ENCODE results near the gene OSMR. TPM values are rescaled to one million over a fixed set of nuclear protein-coding genes. Genes with fewer than 3 reads are reported as not detected.

Gene OSMR
- total RNA-seq, 1 donor: 174 TPM

- H4K20me1 ChIP-seq (ENCODE audit: insufficient read depth, low read length): no peaks in the 10 kb centered on the region
- peak overlapping the region; percentile 69 for H3K27ac ChIP-seq (ENCODE audit: low read depth, low read length)
- peak; percentile 87 for DNase-seq (ENCODE audit: insufficient read length, low spot score, missing footprints)
- no peaks in the 10 kb centered on the region for H3K79me2 ChIP-seq (ENCODE audit: insufficient read depth, low read length)
- H3K27me3 ChIP-seq (ENCODE audit: insufficient read depth, low read length): no peaks in the 10 kb centered on the region
- TF ChIP-seq, protein P1, sequence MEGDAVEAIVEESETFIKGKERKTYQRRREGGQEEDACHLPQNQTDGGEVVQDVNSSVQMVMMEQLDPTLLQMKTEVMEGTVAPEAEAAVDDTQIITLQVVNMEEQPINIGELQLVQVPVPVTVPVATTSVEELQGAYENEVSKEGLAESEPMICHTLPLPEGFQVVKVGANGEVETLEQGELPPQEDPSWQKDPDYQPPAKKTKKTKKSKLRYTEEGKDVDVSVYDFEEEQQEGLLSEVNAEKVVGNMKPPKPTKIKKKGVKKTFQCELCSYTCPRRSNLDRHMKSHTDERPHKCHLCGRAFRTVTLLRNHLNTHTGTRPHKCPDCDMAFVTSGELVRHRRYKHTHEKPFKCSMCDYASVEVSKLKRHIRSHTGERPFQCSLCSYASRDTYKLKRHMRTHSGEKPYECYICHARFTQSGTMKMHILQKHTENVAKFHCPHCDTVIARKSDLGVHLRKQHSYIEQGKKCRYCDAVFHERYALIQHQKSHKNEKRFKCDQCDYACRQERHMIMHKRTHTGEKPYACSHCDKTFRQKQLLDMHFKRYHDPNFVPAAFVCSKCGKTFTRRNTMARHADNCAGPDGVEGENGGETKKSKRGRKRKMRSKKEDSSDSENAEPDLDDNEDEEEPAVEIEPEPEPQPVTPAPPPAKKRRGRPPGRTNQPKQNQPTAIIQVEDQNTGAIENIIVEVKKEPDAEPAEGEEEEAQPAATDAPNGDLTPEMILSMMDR (IDR thresholded peaks at IDR 0.05; ENCODE audit: extremely low read depth, low read depth, low read length): no peak
- peaks cover 41% of the 10 kb centered on the region for H3K4me1 ChIP-seq (ENCODE audit: insufficient read depth, low read length)
- peak overlapping the region; percentile 68 for H3K4me2 ChIP-seq (ENCODE audit: insufficient read depth, low read length)
- H2AFZ ChIP-seq (ENCODE audit: low read length): no peak overlapping the region
- peak overlapping the region; percentile 18 for H3K4me3 ChIP-seq (ENCODE audit: insufficient read depth, low read length)
- H3K36me3 ChIP-seq (ENCODE audit: insufficient read depth, low read length): no peaks in the 10 kb centered on the region
- no peaks in the 10 kb centered on the region for H3K9me3 ChIP-seq (ENCODE audit: low read depth, low read length)
These were observed 38.0 kb upstream of the OSMR start for GRCh38 chr5:38807570-38808483.

DNA sequence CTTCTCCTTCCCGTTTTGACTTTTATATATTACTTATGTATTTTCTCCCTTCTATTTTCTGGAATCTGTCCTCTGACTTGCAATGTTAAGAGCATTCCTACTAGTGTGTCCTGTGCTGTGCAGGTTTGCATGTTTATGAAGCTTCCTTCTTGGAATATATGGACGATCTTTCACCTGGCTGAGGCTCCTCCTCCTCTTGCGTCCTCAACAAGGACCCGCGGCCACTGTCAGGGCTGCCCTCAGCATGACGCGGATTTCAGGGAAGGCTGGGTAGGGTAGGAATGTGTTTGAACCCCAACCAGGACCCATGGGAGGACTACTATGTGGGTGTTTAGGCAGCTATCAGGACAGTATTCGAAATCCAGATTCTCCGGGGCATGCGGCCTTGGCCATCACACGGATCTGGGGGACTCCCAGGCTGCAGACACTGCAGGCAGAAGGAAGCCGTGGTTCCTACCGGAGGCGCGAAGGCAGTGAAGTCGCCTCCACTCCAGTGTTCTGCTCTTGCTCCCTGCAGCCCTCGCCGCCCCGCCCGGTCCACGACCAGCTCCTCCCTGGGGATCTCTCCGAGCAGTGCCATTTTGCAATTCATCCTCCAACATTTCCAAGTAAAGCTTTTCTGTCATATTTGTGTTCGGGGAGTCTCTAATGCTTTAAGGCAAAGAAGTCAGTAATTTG, 37.0 kb upstream of the OSMR start:
- no peak overlapping the region for H2AFZ ChIP-seq (ENCODE audit: low read length)
- TF ChIP-seq, protein P1 (IDR thresholded peaks at IDR 0.05; ENCODE audit: extremely low read depth, low read depth, low read length): no peak
- H3K4me1 ChIP-seq (ENCODE audit: insufficient read depth, low read length): peaks cover 41% of the 10 kb centered on the region
- no peaks in the 10 kb centered on the region for H3K36me3 ChIP-seq (ENCODE audit: insufficient read depth, low read length)
- no peaks in the 10 kb centered on the region for H3K9me3 ChIP-seq (ENCODE audit: low read depth, low read length)
- H3K79me2 ChIP-seq (ENCODE audit: insufficient read depth, low read length): no peaks in the 10 kb centered on the region
- peak; percentile 79 for DNase-seq (ENCODE audit: insufficient read length, low spot score, missing footprints)
- H3K4me2 ChIP-seq (ENCODE audit: insufficient read depth, low read length): peak overlapping the region; percentile 68
- H4K20me1 ChIP-seq (ENCODE audit: insufficient read depth, low read length): no peaks in the 10 kb centered on the region
- H3K4me3 ChIP-seq (ENCODE audit: insufficient read depth, low read length): no peak overlapping the region
- peak overlapping the region; percentile 10 for H3K27ac ChIP-seq (ENCODE audit: low read depth, low read length)
- no peaks in the 10 kb centered on the region for H3K27me3 ChIP-seq (ENCODE audit: insufficient read depth, low read length)

GRCh38 chr5:38809388-38810359, 36.1 kb upstream of the OSMR start:
- peak overlapping the region; percentile 55 for H2AFZ ChIP-seq (ENCODE audit: low read length)
- H3K36me3 ChIP-seq (ENCODE audit: insufficient read depth, low read length): no peaks in the 10 kb centered on the region
- H3K27ac ChIP-seq (ENCODE audit: low read depth, low read length): peak overlapping the region; percentile 10

More at GRCh38 chr5:38809388-38810359, 36.1 kb upstream of the OSMR start:
- Histone ChIP-seq H3K4me3 (ENCODE audit: insufficient read depth, low read length) (no peak overlapping the region), H3K27me3 (ENCODE audit: insufficient read depth, low read length) (no peaks in the 10 kb centered on the region), H3K9me3 (ENCODE audit: low read depth, low read length) (no peaks in the 10 kb centered on the region), H4K20me1 (ENCODE audit: insufficient read depth, low read length) (no peaks in the 10 kb centered on the region), H3K4me1 (ENCODE audit: insufficient read depth, low read length) (peaks cover 41% of the 10 kb centered on the region), H3K79me2 (ENCODE audit: insufficient read depth, low read length) (no peaks in the 10 kb centered on the region), H3K4me2 (ENCODE audit: insufficient read depth, low read length) (peak overlapping the region; percentile 33)
- DNase-seq (ENCODE audit: insufficient read length, low spot score, missing footprints): peak; percentile 92
- TF ChIP-seq, protein P1 (IDR thresholded peaks at IDR 0.05; ENCODE audit: extremely low read depth, low read depth, low read length): peak; percentile 96
